Stimulated activated naive CD8-positive, alpha-beta T cell treated with anti-CD3 and anti-CD28 coated beads, Interleukin-15, Interleukin-2, amounts not matched to agents 100 U/mL and 50 U/mL, for 24 hours (primary cell): ENCODE measurements around the gene MBOAT2.

ENCODE experiments used
- ATAC-seq: fragments of 150-1000 bp; cut with Tn5 transposase; one replicate; pipeline ENCODE4 v1.10.0; 2021
- DNase-seq: peaks from one replicate; pipeline ENCODE4 v3.0.0; 2021

MBOAT2 gene

GRCh38 chr2:9017411-9017810 is 13.9 kb upstream of the MBOAT2 start:
- no peak for DNase-seq
- ATAC-seq: no peak

GRCh38 chr2:9015998-9016397 is 12.5 kb upstream of the MBOAT2 start:
- no peak for ATAC-seq
- no peak for DNase-seq

GRCh38 chr2:9013403-9013802 is 9.9 kb upstream of the MBOAT2 start:
- DNase-seq (no peak), ATAC-seq (no peak)

- no peak for DNase-seq
- no peak for ATAC-seq
These were observed 7.4 kb upstream of the MBOAT2 start for GRCh38 chr2:9010866-9011265.

GRCh38 chr2:9008951-9009664 is 5.6 kb upstream of the MBOAT2 start:
- no peak for DNase-seq
- ATAC-seq: no peak

GRCh38 chr2:9006368-9006767 is 2.9 kb upstream of the MBOAT2 start:
- ATAC-seq (no peak), DNase-seq (no peak)

DNA sequence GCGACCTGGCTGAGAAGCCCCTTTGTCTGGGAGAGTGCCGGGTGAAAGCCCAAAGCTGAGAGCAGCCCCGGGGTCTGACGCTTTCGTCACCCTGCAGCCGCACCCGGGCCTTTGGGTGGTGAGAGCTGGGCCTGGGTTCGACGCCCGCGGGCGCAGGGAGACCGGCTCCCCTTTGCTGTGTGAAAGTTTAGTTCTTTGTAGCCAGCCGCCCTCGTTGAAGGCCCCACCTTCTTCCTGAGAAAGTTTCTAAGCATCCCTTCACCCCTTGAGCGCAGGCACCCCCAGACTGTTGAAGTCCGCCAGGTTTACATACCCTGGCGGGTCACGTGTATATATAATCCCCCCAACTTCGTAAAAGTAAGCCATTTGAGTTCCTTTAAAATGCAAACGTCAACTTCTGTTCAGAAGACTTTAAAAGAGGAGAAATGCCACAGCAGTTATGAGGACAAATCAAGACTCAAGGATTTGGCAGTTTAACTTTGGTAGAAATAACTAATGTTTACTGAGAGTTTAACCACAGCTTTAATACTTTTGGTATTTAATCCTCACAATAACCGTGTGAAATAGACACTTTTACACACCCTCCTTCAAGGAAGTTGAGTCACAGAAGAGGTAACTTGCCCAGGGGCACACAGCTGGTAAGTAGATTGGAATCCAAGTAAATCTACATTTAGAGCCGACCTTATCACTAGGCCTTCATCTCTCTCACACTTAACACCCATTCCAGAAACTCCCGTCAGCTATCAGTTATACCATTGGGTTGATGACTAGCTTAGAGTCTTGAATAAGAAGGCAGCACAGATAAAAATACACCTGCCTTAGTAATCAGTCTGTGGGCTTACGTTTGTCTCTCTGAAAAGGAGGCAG is 1.1 kb upstream of the MBOAT2 start:
- peak; percentile 21 for DNase-seq
- ATAC-seq: no peak

DNA sequence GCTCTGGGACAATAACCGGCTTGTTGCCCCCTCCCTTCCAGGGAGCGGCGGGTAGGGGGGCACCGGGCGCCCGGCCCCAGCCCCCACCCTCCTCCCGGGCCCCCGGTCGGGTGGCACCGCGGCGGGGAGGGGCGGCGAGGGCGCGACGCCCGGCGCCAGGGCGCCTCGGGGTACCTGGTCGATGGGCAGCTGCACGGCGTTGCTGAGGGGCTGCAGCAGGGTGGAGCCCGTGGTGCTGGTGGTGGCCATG is 193 bp downstream of the MBOAT2 start:
- DNase-seq: no peak
- no peak for ATAC-seq

DNA sequence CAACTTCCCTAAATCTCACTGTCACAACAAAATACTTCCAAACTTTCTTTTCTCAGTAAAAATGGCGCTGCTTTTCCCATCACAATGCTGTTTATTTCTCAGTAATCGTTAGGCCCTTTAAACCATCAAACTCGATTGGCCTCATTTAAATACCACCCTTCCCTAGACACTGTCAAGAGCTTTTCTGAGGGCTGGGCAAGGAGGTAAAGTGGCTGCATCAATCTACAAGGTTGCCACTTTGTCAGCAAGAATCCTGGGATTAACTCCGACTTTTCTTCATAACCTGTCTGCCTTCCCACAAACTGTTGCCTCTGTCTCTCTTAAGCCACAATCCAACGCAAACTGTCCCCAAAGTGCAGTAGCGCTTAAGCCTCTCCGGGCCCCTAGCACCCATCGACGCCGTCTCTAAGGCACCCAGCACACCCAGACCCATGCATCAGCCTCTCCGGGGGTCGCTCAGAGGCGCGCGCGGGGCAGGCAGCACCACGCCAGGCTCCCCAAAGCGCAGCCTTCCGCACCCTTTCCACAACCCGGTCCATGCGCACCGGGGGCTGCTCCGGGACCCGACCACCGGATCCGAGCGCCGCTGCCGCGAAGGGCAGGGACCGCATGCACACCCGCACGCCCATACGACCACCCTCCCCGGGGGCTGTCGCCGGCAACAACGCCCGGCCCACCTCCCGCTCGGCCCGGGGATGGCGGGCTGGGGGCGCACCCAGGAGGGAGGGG is 683 bp downstream of the MBOAT2 start:
- peak; percentile 6 for DNase-seq
- no peak for ATAC-seq

DNA sequence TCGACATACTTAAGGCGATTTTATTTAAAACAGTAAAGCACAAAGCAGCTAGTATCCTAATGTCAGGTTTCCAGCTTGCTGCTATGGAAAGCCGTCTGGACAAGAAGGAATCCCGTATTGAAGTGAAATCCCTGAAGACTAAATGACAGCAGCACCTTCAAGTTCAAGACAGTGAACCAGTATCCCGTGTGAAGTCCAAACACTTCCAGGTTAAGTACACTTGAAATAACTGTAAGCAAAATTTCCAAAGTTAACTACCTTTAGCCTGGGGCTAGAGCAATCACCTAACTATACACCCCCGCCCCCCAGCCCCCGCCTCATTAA is 1.2 kb downstream of the MBOAT2 start:
- DNase-seq (no peak), ATAC-seq (no peak)

DNA sequence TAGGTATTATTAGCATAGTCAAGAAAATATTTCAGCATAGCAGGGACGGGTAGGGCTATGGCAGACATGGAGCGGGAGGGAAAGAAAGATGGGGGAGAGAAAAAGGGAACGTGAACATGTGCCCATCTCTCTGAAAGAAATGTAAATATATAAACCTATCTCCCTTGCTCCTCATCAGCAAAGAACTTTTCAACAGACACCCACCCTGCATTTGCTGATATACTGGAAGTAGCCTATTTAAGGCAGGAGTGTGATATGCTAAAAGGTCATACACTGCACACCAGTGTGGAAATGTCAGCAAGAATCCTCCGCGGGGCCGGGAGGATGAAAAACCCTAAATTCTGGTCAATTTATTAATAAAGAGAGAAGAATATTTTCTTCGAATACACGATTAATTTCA is 1.7 kb downstream of the MBOAT2 start:
- DNase-seq (no peak), ATAC-seq (no peak)

DNA sequence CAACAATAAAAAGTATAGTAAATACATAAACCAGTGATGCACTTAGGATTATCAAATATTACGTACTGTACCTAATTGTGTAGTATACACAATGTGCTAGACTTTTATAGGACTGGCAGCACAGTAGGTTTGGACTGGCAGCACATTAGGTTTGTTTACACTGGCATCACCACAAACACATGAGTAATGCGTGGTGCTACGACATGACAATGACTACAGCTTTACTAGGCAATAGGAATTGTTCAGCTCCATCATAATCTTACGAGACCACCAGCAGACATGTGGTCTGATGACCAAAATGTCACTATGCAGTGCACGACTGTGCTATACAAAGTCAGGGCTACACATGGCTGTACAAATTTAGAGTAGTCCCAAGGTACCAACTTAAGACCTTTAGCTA is 2.3 kb downstream of the MBOAT2 start:
- DNase-seq: no peak
- no peak for ATAC-seq

GRCh38 chr2:9000442-9000841 is 3.0 kb downstream of the MBOAT2 start:
- DNase-seq: no peak

GRCh38 chr2:8999797-9000196 is 3.7 kb downstream of the MBOAT2 start:
- ATAC-seq: no peak
- DNase-seq: no peak

More at GRCh38 chr2:9000442-9000841, 3.0 kb downstream of the MBOAT2 start:
- ATAC-seq: no peak

GRCh38 chr2:8999102-8999446 is 4.4 kb downstream of the MBOAT2 start:
- no peak for ATAC-seq

GRCh38 chr2:8998418-8999101 is 4.9 kb downstream of the MBOAT2 start:
- no peak for ATAC-seq

More at GRCh38 chr2:8999102-8999446, 4.4 kb downstream of the MBOAT2 start:
- DNase-seq: no peak

GRCh38 chr2:8997631-8998030 is 5.9 kb downstream of the MBOAT2 start:
- no peak for DNase-seq
- ATAC-seq: no peak

More at GRCh38 chr2:8998418-8999101, 4.9 kb downstream of the MBOAT2 start:
- no peak for DNase-seq

DNA sequence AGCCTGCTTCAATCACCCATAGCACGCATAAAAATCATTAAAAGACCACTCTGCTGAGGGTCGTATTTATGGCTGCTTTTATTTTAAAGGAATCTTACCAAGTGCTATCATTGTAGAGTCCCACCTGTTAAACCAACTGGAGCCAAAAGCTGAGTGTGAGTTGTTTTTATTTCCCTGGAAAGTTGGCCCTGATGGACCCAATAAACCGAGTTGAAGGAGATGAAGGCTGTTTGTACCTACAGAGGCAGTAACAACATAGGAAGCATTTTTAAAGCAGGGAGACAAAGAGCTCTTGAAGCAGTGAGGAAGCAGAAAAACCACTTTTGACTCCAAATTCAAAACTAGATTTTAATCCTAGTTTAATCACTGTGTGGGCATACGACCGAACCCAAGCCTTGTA is 6.4 kb downstream of the MBOAT2 start:
- no peak for ATAC-seq
- DNase-seq: no peak

DNA sequence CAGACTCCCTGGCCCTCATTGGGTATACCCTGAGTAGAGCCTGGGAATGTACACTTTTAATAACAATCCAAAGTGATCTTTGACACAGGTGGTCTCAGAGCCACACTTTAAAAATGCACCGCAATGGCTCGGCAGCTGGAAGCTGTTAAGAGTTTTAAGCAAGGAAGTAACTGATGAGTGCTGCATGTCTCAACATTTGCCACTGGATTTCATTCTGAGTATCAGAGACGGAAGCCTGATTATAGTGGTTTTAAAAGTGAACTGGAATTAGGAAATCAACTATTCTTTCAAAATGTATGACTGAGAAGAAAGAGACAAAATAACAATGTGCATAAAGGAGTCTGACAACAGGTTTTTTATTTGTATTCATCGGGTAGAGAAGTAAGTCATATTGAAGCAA is 7.5 kb downstream of the MBOAT2 start:
- no peak for ATAC-seq
- DNase-seq: no peak

DNA sequence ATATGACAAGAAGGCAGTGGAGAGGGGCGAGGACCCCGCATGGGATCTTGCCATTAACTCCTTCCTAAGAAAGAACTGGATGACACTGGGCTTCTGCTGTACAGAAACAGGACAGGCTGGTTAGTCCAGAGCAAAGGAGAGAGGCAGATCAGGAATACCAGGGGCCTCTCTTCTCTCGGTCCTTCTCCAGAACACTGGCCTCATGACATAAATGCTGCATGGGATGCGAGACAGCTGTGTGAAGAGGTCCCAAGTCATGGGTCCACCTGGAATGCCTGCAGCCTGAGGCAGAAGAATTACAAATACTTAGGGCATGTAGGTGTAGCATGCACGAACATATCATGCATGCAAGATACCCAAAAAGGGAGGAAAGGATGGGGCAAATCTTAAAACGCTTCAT is 9.1 kb downstream of the MBOAT2 start:
- ATAC-seq (no peak), DNase-seq (no peak)

- ATAC-seq (no peak), DNase-seq (no peak)
These were observed 9.6 kb downstream of the MBOAT2 start for GRCh38 chr2:8993902-8994278.

- no peak for ATAC-seq
- DNase-seq: no peak
These were observed 10.1 kb downstream of the MBOAT2 start for GRCh38 chr2:8993196-8993901.
